ENCODE results near the gene SERINC4.

SERINC4 gene

GRCh38 chr15:43795997-43796396 lies 4.0 kb downstream of the SERINC4 start:
- no peak for DNase-seq

GRCh38 chr15:43795197-43795596 lies 4.8 kb downstream of the SERINC4 start:
- no peak for DNase-seq

GRCh38 chr15:43794269-43795037 lies 5.6 kb downstream of the SERINC4 start:
- DNase-seq, result no peak

- no peak for DNase-seq
These were observed 6.4 kb downstream of the SERINC4 start for GRCh38 chr15:43793647-43794046.

- no peak for DNase-seq
These were observed 7.1 kb downstream of the SERINC4 start for GRCh38 chr15:43792761-43793476.

GRCh38 chr15:43791993-43792760 lies 7.8 kb downstream of the SERINC4 start, which contains the start of gene SERF2:
Gene SERF2 (plus strand): TSS chr15:43792320. CDS start chr15:43792377, 57 bp downstream.
- DNase-seq, result peak; percentile 58

- no peak for DNase-seq
These were observed 10.6 kb downstream of the SERINC4 start for GRCh38 chr15:43789409-43789808.

- DNase-seq, result no peak
These were observed 21.0 kb downstream of the SERINC4 start for GRCh38 chr15:43779016-43779415.

- DNase-seq, result no peak
These were observed 22.6 kb downstream of the SERINC4 start for GRCh38 chr15:43777267-43777914.

GRCh38 chr15:43776718-43777266 lies 23.2 kb downstream of the SERINC4 start, which contains the start of gene ELL3:
Gene ELL3 (minus strand): TSS chr15:43776966. CDS start chr15:43776901, 65 bp downstream.
- DNase-seq, result no peak

- no peak for DNase-seq
These were observed 23.8 kb downstream of the SERINC4 start for GRCh38 chr15:43776101-43776717.

GRCh38 chr15:43775411-43775965 lies 24.5 kb downstream of the SERINC4 start:
- peak; percentile 27 for DNase-seq

- no peak for DNase-seq
These were observed 26.0 kb downstream of the SERINC4 start for GRCh38 chr15:43774062-43774461.

GRCh38 chr15:43772624-43773023 lies 27.4 kb downstream of the SERINC4 start:
- no peak for DNase-seq

GRCh38 chr15:43771816-43772215 lies 28.2 kb downstream of the SERINC4 start:
- DNase-seq, result no peak

- no peak for DNase-seq
These were observed 30.3 kb downstream of the SERINC4 start for GRCh38 chr15:43769584-43770228.

- no peak for DNase-seq
These were observed 36.1 kb downstream of the SERINC4 start for GRCh38 chr15:43763819-43764446.

GRCh38 chr15:43762824-43763223 lies 37.2 kb downstream of the SERINC4 start:
- DNase-seq, result no peak

- no peak for DNase-seq
These were observed 48.1 kb downstream of the SERINC4 start for GRCh38 chr15:43751885-43752284.

GRCh38 chr15:43749690-43750345 lies 50.2 kb downstream of the SERINC4 start:
- DNase-seq, result no peak
